HepG2 (cell line): ENCODE data around the gene ZNF84. TPM values are rescaled to one million over a fixed set of nuclear protein-coding genes. Genes with fewer than 3 reads are reported as not detected.

Source experiments
- ATAC-seq: fragments of 200-7000 bp; cut with Tn5 transposase; 3 replicates; pipeline ENCODE4 v1.9.1; 2020; ENCODE audit warnings: mild to moderate bottlenecking, moderate library complexity
- BruUV-seq: library from RNA; stranded (reverse); fragments of 400-500 nt; replicated peaks from 2 replicates; lab custom pipeline; 2021; lab: Mats Ljungman, UMichigan
- CTCF ChIA-PET: fragments of 300-600 bp; formaldehyde crosslinking; extraction: SDS; loops from one replicate; lab custom pipeline; 2021; ENCODE audit warnings: low total read pairs, inconsistent platforms, low intra/inter-chr PET ratio; lab: Yijun Ruan, JAX
- POLR2A ChIA-PET: fragments of 350-600 bp; sonication (Branson Sonifier 250); formaldehyde crosslinking; loops from one replicate; lab custom pipeline; 2020; ENCODE audit warnings: antibody characterized with exemption, inconsistent platforms; lab: Yijun Ruan, JAX
- DNase-seq: peaks from one replicate; pipeline ENCODE4 v3.0.0-alpha.2; 2015; ENCODE audit warnings: low spot score
- FAIRE-seq: peaks from 3 replicates; lab custom pipeline; 2011; peaks lifted over from hg19 to GRCh38; lab: Jason Lieb, UNC
- H2AFZ ChIP-seq: one replicate; pipeline ENCODE4 v1.6.1; 2011; ENCODE audit warnings: low read length, inconsistent platforms
- H3K27ac ChIP-seq: fragments of 300-600 bp; 3 replicates; pipeline ENCODE4 v1.8.0; 2011; ENCODE audit warnings: mixed run types, mild to moderate bottlenecking, mixed read lengths, low read length, inconsistent platforms; ENCODE audit not compliant: insufficient read depth; ENCODE audit errors: extremely low read length
- H3K27me3 ChIP-seq, 2 experiments: fragments of 200-600 bp in 1 of 2; 2 replicates in 1 of 2; 3 replicates in 1 of 2; pipeline versions ENCODE4 v1.6.0 to v1.8.0; 2011; ENCODE audit warnings: low read length in 2 of 2, mild to moderate bottlenecking in 2 of 2, moderate library complexity in 2 of 2, inconsistent platforms in 1 of 2; ENCODE audit not compliant: insufficient read depth in 2 of 2, control insufficient read depth in 1 of 2
- H3K36me3 ChIP-seq, 2 experiments: fragments of 200-600 bp in 1 of 2; replicated peaks in 1 of 2; 2 replicates in 1 of 2; 3 replicates in 1 of 2; pipeline versions ENCODE4 v1.5.1 to v1.8.0; 2011; ENCODE audit warnings: low read length in 2 of 2, inconsistent platforms in 1 of 2; ENCODE audit not compliant: insufficient read depth in 2 of 2, control insufficient read depth in 1 of 2
- H3K4me1 ChIP-seq: 2 replicates; pipeline ENCODE4 v1.5.1; 2012; ENCODE audit warnings: low read length, inconsistent platforms; ENCODE audit not compliant: insufficient read depth
- H3K4me2 ChIP-seq: 2 replicates; pipeline ENCODE4 v1.6.0; 2011; ENCODE audit warnings: low read depth, low read length, inconsistent platforms
- H3K4me3 ChIP-seq, 3 experiments: fragments of 200-600 bp in 1 of 3; sonication (generic), shearing (Covaris generic) in 1 of 3; replicated peaks in 1 of 3; 2 replicates each; pipeline ENCODE4 v1.5.1; 2011 to 2016; ENCODE audit warnings: low read length in 3 of 3, inconsistent platforms in 2 of 3, low read depth in 2 of 3, mild to moderate bottlenecking in 2 of 3, control low read depth in 1 of 3, mixed read lengths in 1 of 3; ENCODE audit not compliant: insufficient read depth in 1 of 3
- H3K79me2 ChIP-seq: one replicate; pipeline ENCODE4 v1.6.1; 2011; ENCODE audit warnings: low read length, inconsistent platforms; ENCODE audit not compliant: insufficient read depth
- H3K9ac ChIP-seq: 2 replicates; pipeline ENCODE4 v1.6.0; 2011; ENCODE audit warnings: mild to moderate bottlenecking, low read depth, low read length, inconsistent platforms; ENCODE audit not compliant: insufficient read depth
- H3K9me3 ChIP-seq: 2 replicates; pipeline ENCODE4 v1.5.1; 2012; ENCODE audit warnings: mild to moderate bottlenecking, low read length
- H4K20me1 ChIP-seq: 2 replicates; pipeline ENCODE4 v1.6.0; 2011; ENCODE audit warnings: inconsistent platforms, mild to moderate bottlenecking, low read length, moderate library complexity; ENCODE audit not compliant: insufficient read depth
- BORCS8-MEF2B ChIP-seq: sonication (generic); formaldehyde crosslinking; IDR thresholded peaks from 2 replicates; pipeline ENCODE4 v1.8.0; 2022; ENCODE audit warnings: mild to moderate bottlenecking, missing genetic modification reagents
- CBX5 ChIP-seq: sonication (generic); formaldehyde crosslinking; IDR thresholded peaks from 2 replicates; pipeline ENCODE4 v1.4.0; 2020; ENCODE audit warnings: missing genetic modification reagents, borderline replicate concordance
- MAFK ChIP-seq, 2 experiments: IDR thresholded peaks in 1 of 2; conservative IDR thresholded peaks in 1 of 2; 2 replicates each; pipeline ENCODE4 v1.6.1; 2011; ENCODE audit warnings: improper control_type of control experiment in 2 of 2, low read length in 2 of 2
- MED8 ChIP-seq: sonication (generic); formaldehyde crosslinking; IDR thresholded peaks from 2 replicates; pipeline ENCODE4 v1.8.1; 2023; ENCODE audit warnings: mild to moderate bottlenecking, missing genetic modification reagents; ENCODE audit not compliant: insufficient replicate concordance
- TGIF2 ChIP-seq: IDR thresholded peaks from 2 replicates; pipeline ENCODE4 v1.6.1; 2016; ENCODE audit warnings: control low read depth, missing compliant biosample characterization
- ZNF143 ChIP-seq: sonication (generic); formaldehyde crosslinking; IDR thresholded peaks from 2 replicates; pipeline ENCODE4 v1.4.0; 2020; ENCODE audit warnings: missing genetic modification reagents
- ZNF329 ChIP-seq: sonication (generic); formaldehyde crosslinking; IDR thresholded peaks from 2 replicates; pipeline ENCODE4 v1.9.0; 2021; ENCODE audit warnings: low read depth, mild to moderate bottlenecking, missing genetic modification reagents
- ZNF75D ChIP-seq: sonication (generic); formaldehyde crosslinking; IDR thresholded peaks from 2 replicates; pipeline ENCODE4 v1.8.1; 2023; ENCODE audit warnings: missing genetic modification reagents, mild to moderate bottlenecking, borderline replicate concordance
- WGBS: methylation state at CpG from one replicate; pipeline ENCODE4 v1.1.6; 2017; ENCODE audit warnings: low lambda C conversion rate; 5-methylcytosine and 5-hydroxymethylcytosine counted together
- in situ Hi-C: cut with HindIII; loops from 2 replicates; pipeline ENCODE4 v1.10.0; 2017; ENCODE audit warnings: low pct_unique_long_range_greater_than_20kb; ENCODE audit not compliant: extremely low pct_ligation_motif_present
- intact Hi-C: fragments of 100-400 bp; cut with micrococcal nuclease; formaldehyde crosslinking; loops from one replicate; pipeline ENCODE4 v1.10.0; 2022; ENCODE audit not compliant: unreplicated experiment
- polyA plus RNA-seq, 8 experiments: library from polyadenylated mRNA; depleted of rRNA in 3 of 8; stranded (reverse) in 7 of 8; unstranded in 1 of 8; fragments of >200 nt; fragmentation: Illumina TruSeq in 4 of 8; extraction: Trizol in 4 of 8; gene quantifications; 2 replicates each; pipeline versions ENCODE4 v1.2.1 to v1.2.3, GENCODE V29; 2011 to 2016; ENCODE audit warnings: low read depth in 4 of 8, missing spikeins in 1 of 8, mixed read lengths in 1 of 8; ENCODE audit not compliant: insufficient read depth in 1 of 8
- total RNA-seq, 5 experiments: library from RNA; depleted of rRNA; stranded (reverse); fragments of >200 nt; fragmentation: Illumina TruSeq; extraction: Trizol; gene quantifications; 2 replicates each; pipeline ENCODE4 v1.2.3, GENCODE V29; 2016; ENCODE audit warnings: low read depth in 1 of 5
- TF ChIP-seq, protein P1 (sequence below), 2 experiments: sonication (generic) in 1 of 2; formaldehyde crosslinking in 1 of 2; IDR thresholded peaks; 2 replicates each; pipeline versions ENCODE4 v1.5.1 to v1.6.1; 2011 to 2020; ENCODE audit warnings: borderline replicate concordance in 1 of 2, low read depth in 1 of 2, low read length in 1 of 2, mild to moderate bottlenecking in 1 of 2, missing genetic modification reagents in 1 of 2, moderate library complexity in 1 of 2
- TF ChIP-seq, protein P2 (sequence below): sonication (generic); formaldehyde crosslinking; IDR thresholded peaks from 2 replicates; pipeline ENCODE4 v1.9.0; 2022; ENCODE audit warnings: low read depth, missing genetic modification reagents
- TF ChIP-seq, protein P3 (sequence below): sonication (generic); formaldehyde crosslinking; IDR thresholded peaks from 2 replicates; pipeline ENCODE4 v1.4.0; 2020; ENCODE audit warnings: missing genetic modification reagents

The ZNF84 gene
- total and polyA plus RNA-seq, 2 of the 13 experiments (the other 11 are each of a cell fraction or from before 2014, with no cell fraction given) = 15.5 to 21.8 TPM

DNA sequence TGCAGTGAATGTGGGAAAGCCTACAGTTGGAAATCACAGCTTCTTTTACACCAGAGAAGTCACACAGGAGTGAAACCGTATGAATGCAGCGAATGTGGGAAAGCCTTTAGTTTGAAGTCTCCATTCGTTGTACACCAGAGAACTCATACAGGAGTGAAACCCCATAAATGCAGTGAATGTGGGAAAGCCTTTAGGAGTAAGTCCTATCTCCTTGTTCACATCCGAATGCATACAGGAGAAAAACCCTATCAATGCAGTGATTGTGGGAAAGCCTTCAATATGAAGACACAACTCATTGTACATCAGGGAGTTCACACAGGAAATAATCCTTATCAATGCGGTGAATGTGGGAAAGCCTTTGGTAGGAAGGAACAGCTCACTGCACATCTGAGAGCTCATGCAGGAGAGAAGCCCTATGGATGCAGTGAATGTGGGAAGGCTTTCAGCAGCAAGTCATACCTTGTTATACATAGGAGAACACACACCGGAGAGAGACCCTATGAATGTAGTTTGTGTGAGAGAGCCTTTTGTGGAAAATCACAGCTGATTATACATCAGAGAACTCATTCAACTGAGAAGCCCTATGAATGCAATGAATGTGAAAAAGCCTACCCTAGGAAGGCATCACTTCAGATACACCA lies 26.5 kb upstream of the ZNF84 start:
- Histone ChIP-seq H3K27ac (no peak overlapping the region), H3K9me3 (peaks cover 93% of the 10 kb centered on the region), H3K9ac (no peak overlapping the region), H4K20me1 (no peaks in the 10 kb centered on the region), H3K4me3 (no peak overlapping the region), H3K27me3 (no peaks in the 10 kb centered on the region), H3K36me3 (peaks cover 21 to 62% of the 10 kb centered on the region in 2 experiments), H3K4me2 (no peak overlapping the region), H3K79me2 (no peaks in the 10 kb centered on the region), H3K4me1 (no peaks in the 10 kb centered on the region), H2AFZ (no peak overlapping the region)
- BruUV-seq = TSS peak; percentile 31
- in situ Hi-C loops (no loop called here), intact Hi-C loops (no loop called here)
- DNase-seq = no peak
- CTCF ChIA-PET = no interaction called here
- 97% methylated on average over 6 of the region's 6 CpGs for WGBS
- no peak for ATAC-seq
- FAIRE-seq = no peak
- POLR2A ChIA-PET = no interaction called here
- TF ChIP-seq ZNF75D (CRISPR knock-in tag) = peak; percentile 82; the same call in 1 of the 2 replicates
- no peak for TF ChIP-seq MAFK (conservative IDR thresholded peaks at IDR 0.05 in 1 of 2, IDR thresholded peaks at IDR 0.05 in 1 of 2; ENCODE audit: low read length in 2 of 2)
- TF ChIP-seq ZNF329 (CRISPR knock-in tag) = no peak
- no peak for TF ChIP-seq TGIF2 (CRISPR knock-in tag)

DNA sequence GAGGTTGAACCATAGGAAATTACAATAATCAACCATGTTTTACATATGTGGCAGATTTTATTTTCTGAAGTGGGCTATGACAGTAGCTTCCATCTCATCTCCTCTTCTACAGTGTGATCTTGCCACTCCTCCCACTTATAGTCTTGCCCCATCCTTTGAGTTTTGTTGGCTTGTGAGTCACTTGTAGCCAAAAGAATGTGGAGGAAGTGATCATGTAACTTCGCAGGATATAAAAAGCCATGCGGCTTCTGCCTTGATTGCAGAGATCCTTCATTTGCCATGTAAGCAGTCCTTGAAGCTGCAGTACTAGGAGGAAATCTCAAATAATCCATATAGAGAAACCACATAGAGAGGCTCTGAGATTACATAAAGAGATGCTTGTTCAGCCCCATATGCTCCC lies 13.7 kb upstream of the ZNF84 start:
- TF ChIP-seq BORCS8-MEF2B (CRISPR knock-in tag) (no peak), ZNF143 (CRISPR knock-in tag) (no peak), CBX5 (CRISPR knock-in tag) (no peak), MED8 (CRISPR knock-in tag) (no peak)
- TF ChIP-seq, protein P1, sequence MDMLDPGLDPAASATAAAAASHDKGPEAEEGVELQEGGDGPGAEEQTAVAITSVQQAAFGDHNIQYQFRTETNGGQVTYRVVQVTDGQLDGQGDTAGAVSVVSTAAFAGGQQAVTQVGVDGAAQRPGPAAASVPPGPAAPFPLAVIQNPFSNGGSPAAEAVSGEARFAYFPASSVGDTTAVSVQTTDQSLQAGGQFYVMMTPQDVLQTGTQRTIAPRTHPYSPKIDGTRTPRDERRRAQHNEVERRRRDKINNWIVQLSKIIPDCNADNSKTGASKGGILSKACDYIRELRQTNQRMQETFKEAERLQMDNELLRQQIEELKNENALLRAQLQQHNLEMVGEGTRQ (IDR thresholded peaks at IDR 0.05; ENCODE audit: low read depth, low read length) = no peak
- TF ChIP-seq, protein P1 (CRISPR knock-in tag; IDR thresholded peaks at IDR 0.05; ENCODE audit: borderline replicate concordance) = no peak
- TF ChIP-seq, protein P2, sequence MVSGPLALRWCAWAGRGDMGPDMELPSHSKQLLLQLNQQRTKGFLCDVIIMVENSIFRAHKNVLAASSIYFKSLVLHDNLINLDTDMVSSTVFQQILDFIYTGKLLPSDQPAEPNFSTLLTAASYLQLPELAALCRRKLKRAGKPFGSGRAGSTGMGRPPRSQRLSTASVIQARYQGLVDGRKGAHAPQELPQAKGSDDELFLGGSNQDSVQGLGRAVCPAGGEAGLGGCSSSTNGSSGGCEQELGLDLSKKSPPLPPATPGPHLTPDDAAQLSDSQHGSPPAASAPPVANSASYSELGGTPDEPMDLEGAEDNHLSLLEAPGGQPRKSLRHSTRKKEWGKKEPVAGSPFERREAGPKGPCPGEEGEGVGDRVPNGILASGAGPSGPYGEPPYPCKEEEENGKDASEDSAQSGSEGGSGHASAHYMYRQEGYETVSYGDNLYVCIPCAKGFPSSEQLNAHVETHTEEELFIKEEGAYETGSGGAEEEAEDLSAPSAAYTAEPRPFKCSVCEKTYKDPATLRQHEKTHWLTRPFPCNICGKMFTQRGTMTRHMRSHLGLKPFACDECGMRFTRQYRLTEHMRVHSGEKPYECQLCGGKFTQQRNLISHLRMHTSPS (CRISPR knock-in tag) = no peak
- TF ChIP-seq, protein P3, sequence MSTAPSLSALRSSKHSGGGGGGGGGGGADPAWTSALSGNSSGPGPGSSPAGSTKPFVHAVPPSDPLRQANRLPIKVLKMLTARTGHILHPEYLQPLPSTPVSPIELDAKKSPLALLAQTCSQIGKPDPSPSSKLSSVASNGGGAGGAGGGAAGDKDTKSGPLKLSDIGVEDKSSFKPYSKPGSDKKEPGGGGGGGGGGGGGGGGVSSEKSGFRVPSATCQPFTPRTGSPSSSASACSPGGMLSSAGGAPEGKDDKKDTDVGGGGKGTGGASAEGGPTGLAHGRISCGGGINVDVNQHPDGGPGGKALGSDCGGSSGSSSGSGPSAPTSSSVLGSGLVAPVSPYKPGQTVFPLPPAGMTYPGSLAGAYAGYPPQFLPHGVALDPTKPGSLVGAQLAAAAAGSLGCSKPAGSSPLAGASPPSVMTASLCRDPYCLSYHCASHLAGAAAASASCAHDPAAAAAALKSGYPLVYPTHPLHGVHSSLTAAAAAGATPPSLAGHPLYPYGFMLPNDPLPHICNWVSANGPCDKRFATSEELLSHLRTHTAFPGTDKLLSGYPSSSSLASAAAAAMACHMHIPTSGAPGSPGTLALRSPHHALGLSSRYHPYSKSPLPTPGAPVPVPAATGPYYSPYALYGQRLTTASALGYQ (CRISPR knock-in tag) = no peak
- TF ChIP-seq, all 625 proteins: peak for 0
- ATAC-seq = no peak
- BruUV-seq = no TSS peak
- CTCF ChIA-PET = no interaction called here
- no peaks in the 10 kb centered on the region for H3K36me3 ChIP-seq
- intact Hi-C loops (no loop called here), in situ Hi-C loops (no loop called here)
- H3K9ac ChIP-seq = no peak overlapping the region
- H4K20me1 ChIP-seq = no peaks in the 10 kb centered on the region
- no peak overlapping the region for H3K4me2 ChIP-seq
- no peaks in the 10 kb centered on the region for H3K79me2 ChIP-seq
- H2AFZ ChIP-seq = no peak overlapping the region
- H3K27ac ChIP-seq = no peak overlapping the region
- no peak overlapping the region for H3K4me3 ChIP-seq
- no peak for DNase-seq
- POLR2A ChIA-PET = interaction anchor here (0.8 kb wide), 1 partner anchor 56 kb away, joined by 3 read pairs; no protein-coding TSS in a partner anchor
- no peaks in the 10 kb centered on the region for H3K4me1 ChIP-seq
- H3K9me3 ChIP-seq = peaks cover 72% of the 10 kb centered on the region
- no peak for FAIRE-seq
- no peaks in the 10 kb centered on the region for H3K27me3 ChIP-seq
- WGBS = 86% methylated on average over 2 of the region's 2 CpGs
